ENCODE data around the gene CRELD1. TPM values are rescaled to one million over a fixed set of nuclear protein-coding genes. Genes with fewer than 3 reads are reported as not detected.

CRELD1 gene
- total and polyA plus RNA-seq, 2 of the 13 experiments (the other 11 are each of a cell fraction or from before 2014, with no cell fraction given) = 27.1 to 61.9 TPM

DNA sequence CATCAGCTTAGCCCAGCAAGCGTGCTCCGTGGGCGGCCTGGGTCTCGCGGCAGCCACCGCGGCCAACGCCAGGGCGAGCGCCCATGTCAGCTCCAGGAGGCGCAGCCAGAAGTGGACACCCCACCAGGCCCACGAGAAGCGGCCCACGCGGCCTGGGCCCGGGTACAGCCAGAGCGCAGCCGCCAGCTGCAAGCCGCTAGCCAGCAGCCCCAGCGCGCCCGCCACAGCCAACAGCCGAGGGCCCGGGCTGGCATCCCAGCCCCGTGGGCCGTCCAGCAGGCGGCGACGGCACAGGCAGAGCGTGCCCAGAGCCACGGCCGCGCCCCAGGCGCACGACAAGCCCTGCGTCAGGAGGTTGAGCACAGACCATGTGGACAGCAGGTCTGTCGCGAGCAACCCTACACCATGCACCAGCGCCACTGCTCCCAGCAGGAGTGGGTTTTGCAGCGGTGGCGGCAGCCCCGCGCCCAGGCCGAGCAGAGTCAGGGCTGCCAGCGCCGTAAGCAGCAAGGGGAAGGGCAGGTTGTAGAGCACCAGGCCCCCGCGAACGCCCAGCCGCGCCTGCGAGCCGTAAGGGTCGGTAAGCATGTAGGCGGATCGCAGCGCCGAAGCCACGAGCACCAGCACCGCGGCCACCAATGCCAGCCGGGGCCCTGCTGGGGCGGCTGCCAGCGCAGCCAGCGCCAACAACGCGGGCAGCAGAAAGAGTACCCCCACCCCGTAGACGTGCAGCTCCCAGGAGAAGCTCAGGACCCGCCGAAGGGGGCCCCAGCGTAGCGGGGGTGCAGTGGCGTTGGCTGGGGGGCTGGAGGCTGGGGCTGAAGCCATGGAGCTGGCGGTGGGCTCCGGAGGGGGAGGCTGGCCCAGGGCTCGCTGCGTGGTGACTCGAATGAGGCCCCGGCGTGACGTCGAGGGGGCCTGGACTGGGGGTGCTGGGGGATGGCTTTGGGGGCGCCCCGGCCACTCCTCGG, 13.7 kb downstream of the CRELD1 start (continued):
- TF ChIP-seq, protein P1, sequence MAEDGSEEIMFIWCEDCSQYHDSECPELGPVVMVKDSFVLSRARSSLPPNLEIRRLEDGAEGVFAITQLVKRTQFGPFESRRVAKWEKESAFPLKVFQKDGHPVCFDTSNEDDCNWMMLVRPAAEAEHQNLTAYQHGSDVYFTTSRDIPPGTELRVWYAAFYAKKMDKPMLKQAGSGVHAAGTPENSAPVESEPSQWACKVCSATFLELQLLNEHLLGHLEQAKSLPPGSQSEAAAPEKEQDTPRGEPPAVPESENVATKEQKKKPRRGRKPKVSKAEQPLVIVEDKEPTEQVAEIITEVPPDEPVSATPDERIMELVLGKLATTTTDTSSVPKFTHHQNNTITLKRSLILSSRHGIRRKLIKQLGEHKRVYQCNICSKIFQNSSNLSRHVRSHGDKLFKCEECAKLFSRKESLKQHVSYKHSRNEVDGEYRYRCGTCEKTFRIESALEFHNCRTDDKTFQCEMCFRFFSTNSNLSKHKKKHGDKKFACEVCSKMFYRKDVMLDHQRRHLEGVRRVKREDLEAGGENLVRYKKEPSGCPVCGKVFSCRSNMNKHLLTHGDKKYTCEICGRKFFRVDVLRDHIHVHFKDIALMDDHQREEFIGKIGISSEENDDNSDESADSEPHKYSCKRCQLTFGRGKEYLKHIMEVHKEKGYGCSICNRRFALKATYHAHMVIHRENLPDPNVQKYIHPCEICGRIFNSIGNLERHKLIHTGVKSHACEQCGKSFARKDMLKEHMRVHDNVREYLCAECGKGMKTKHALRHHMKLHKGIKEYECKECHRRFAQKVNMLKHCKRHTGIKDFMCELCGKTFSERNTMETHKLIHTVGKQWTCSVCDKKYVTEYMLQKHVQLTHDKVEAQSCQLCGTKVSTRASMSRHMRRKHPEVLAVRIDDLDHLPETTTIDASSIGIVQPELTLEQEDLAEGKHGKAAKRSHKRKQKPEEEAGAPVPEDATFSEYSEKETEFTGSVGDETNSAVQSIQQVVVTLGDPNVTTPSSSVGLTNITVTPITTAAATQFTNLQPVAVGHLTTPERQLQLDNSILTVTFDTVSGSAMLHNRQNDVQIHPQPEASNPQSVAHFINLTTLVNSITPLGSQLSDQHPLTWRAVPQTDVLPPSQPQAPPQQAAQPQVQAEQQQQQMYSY (CRISPR knock-in tag; IDR thresholded peaks at IDR 0.05) = peak; percentile 68; the same call in 1 of the 2 replicates
- peak; percentile 91 for TF ChIP-seq HDAC1 (CRISPR knock-in tag; IDR thresholded peaks at IDR 0.05)
- peak; percentile 36; the same call in 1 of the 2 replicates for TF ChIP-seq ZNF101 (CRISPR knock-in tag; IDR thresholded peaks at IDR 0.05; ENCODE audit: borderline replicate concordance, low read depth)
- TF ChIP-seq ZNF883 (CRISPR knock-in tag; IDR thresholded peaks at IDR 0.05; ENCODE audit: not compliant biosample characterization) = peak; percentile 70
- 0 out of 2 replicates have a peak, but pooled peaks have one; percentile 24 for TF ChIP-seq IRF2 (CRISPR knock-in tag; IDR thresholded peaks at IDR 0.05)
- TF ChIP-seq KLF16 (CRISPR knock-in tag; IDR thresholded peaks at IDR 0.05) = peak; percentile 46 to 55; a peak in 2 of 4 replicates
- peak; percentile 95 for TF ChIP-seq MXD1 (CRISPR knock-in tag; IDR thresholded peaks at IDR 0.05)
- TF ChIP-seq ZNF20 (CRISPR knock-in tag; IDR thresholded peaks at IDR 0.05) = no peak
- TF ChIP-seq, protein P2, sequence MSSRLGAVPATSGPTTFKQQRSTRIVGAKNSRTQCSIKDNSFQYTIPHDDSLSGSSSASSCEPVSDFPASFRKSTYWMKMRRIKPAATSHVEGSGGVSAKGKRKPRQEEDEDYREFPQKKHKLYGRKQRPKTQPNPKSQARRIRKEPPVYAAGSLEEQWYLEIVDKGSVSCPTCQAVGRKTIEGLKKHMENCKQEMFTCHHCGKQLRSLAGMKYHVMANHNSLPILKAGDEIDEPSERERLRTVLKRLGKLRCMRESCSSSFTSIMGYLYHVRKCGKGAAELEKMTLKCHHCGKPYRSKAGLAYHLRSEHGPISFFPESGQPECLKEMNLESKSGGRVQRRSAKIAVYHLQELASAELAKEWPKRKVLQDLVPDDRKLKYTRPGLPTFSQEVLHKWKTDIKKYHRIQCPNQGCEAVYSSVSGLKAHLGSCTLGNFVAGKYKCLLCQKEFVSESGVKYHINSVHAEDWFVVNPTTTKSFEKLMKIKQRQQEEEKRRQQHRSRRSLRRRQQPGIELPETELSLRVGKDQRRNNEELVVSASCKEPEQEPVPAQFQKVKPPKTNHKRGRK (CRISPR knock-in tag; IDR thresholded peaks at IDR 0.05) = no peak
- TF ChIP-seq PHF20 (CRISPR knock-in tag; IDR thresholded peaks at IDR 0.05) = peak; percentile 41; the same call in 1 of the 2 replicates
- TF ChIP-seq ZNF430 (CRISPR knock-in tag; IDR thresholded peaks at IDR 0.05) = peak; percentile 58; the same call in 1 of the 2 replicates
- peak; percentile 10 for TF ChIP-seq MED8 (CRISPR knock-in tag; IDR thresholded peaks at IDR 0.05; ENCODE audit: insufficient replicate concordance)
- TF ChIP-seq CTCF (CRISPR knock-in tag; IDR thresholded peaks at IDR 0.05) = peak; percentile 84
- TF ChIP-seq MAX (IDR thresholded peaks at IDR 0.05) = peak; percentile 98
- TF ChIP-seq ZNF691 (CRISPR knock-in tag; IDR thresholded peaks at IDR 0.05; ENCODE audit: borderline replicate concordance, low read depth) = peak; percentile 74
- TF ChIP-seq ZNF790 (CRISPR knock-in tag; IDR thresholded peaks at IDR 0.05; ENCODE audit: borderline replicate concordance) = no peak
- peak; percentile 90 for TF ChIP-seq HOXA3 (CRISPR knock-in tag; IDR thresholded peaks at IDR 0.05)
